GM12891 (cell line): ENCODE data around the gene SPARC.

ENCODE experiments used
- POLR2A ChIP-seq: IDR thresholded peaks from 2 replicates; pipeline ENCODE4 v1.6.1; 2011; ENCODE audit warnings: low read depth, low read length, control low read depth
- POU2F2 ChIP-seq: IDR thresholded peaks from 2 replicates; pipeline ENCODE4 v1.6.1; 2011; ENCODE audit warnings: low read depth, mild to moderate bottlenecking, control low read depth, low read length, moderate library complexity

DNA sequence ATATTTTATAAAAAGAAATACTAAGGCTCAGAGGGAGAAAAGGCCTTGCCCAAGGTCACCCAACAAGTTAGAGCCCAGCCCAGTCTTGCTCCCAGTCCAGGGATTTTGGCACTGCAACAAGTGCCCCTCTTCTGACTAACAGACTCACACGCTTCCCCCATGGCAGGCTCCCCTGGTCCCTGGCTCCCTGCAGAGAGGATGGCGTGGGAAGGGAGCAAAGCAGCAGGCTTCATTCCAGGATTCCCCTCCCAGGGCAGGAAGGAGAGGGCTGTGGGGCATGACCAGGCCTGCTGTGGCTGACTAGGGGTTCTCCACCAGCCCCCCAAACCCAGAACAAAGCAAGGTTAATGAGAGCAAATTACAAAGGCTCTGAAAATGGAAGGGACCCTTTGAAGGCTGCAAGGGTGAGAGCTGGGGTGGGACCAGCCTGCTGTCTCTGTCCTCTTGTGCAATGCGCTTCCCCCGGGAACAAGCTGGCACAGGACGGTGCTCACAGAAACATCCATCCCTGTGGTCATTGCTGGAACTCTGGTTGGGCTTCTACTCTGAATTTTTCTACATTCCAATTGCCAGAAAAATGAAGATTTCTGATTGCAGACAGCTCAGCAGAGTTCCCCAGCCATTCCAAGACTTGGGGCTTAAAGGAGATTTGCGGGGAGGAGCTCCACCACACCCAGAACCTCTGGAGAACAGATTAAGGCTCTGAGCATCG, 58.4 kb downstream of the SPARC start:
- TF ChIP-seq POU2F2 (no peak), POLR2A (no peak)
